Colonic mucosa (tissue), 4 donors: ENCODE measurements around the gene OR10G6. TPM values are rescaled to one million over a fixed set of nuclear protein-coding genes. Genes with fewer than 3 reads are reported as not detected.

ENCODE experiments used
- DNase-seq: peaks from one replicate; pipeline ENCODE4 v3.0.0-alpha.2; 2020
- H3K27ac ChIP-seq: fragments of 200-600 bp; one replicate; pipeline ENCODE4 v1.8.0; 2021
- H3K27me3 ChIP-seq: fragments of 200-600 bp; one replicate; pipeline ENCODE4 v1.8.0; 2021
- H3K36me3 ChIP-seq: fragments of 200-600 bp; one replicate; pipeline ENCODE4 v1.8.0; 2021
- H3K4me1 ChIP-seq: fragments of 200-600 bp; one replicate; pipeline ENCODE4 v1.8.0; 2021; ENCODE audit warnings: mild to moderate bottlenecking
- H3K4me3 ChIP-seq: fragments of 200-600 bp; one replicate; pipeline ENCODE4 v1.8.0; 2021
- H3K9ac ChIP-seq, 2 donors: one replicate each; pipeline ENCODE4 v1.7.0; 2013; ENCODE audit warnings: control low read depth in 2 of 2, low read depth in 2 of 2, low read length in 2 of 2
- H3K9me3 ChIP-seq: fragments of 200-600 bp; one replicate; pipeline ENCODE4 v1.8.0; 2021
- intact Hi-C: fragments of 100-400 bp; cut with DNase I; formaldehyde crosslinking; loops from one replicate; pipeline ENCODE4 v1.14.1; 2022
- total RNA-seq, 2 donors: library from RNA; stranded (reverse); fragmentation: NEBNext Ultra II Directional in 1 of 2; extraction: Animal tissue kit (Norgen Biotek cat#: 25700) in 1 of 2; gene quantifications; one replicate each; pipeline ENCODE4 v1.2.1, GENCODE V29; 2021
- TF ChIP-seq, protein P1 (sequence below): fragments of 200-600 bp; IDR thresholded peaks from one replicate; pipeline ENCODE4 v1.8.0; 2022; ENCODE audit warnings: antibody characterized with exemption, mild to moderate bottlenecking
- donor health status: healthy.
- donor health status: DM: no; HTN: no; CAD: no.
- donor health status: DM: no; HTN: no; CAD: no.

The OR10G6 gene, protein sequence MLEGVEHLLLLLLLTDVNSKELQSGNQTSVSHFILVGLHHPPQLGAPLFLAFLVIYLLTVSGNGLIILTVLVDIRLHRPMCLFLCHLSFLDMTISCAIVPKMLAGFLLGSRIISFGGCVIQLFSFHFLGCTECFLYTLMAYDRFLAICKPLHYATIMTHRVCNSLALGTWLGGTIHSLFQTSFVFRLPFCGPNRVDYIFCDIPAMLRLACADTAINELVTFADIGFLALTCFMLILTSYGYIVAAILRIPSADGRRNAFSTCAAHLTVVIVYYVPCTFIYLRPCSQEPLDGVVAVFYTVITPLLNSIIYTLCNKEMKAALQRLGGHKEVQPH
- not detected for total RNA-seq

DNA sequence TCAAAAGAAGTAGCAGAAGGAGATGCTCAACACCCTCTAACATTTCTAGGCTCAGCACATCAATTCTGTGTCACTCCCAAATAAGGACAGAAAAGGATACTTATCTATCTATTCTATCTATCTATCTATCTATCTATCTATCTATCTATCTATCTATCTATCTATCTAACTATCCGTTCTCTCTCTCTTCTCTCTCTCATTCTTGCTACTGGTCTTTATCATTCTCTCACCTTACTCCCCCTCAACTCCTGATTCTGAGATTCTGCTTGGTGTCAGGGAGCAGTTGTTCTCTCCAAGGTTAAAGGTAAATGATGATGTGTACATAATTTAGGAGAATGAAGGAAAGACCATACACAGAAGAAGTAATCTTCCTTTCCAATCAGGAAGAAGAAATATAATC, at the start of gene OR10G6:
Gene OR10G6 (minus strand): TSS at position 43 of the 400 bp plus-strand sequence. CDS start 0 bp downstream, at position 43.
- no peak within 1 kb of the TSS for H3K4me3 ChIP-seq
- TF ChIP-seq, protein P1, sequence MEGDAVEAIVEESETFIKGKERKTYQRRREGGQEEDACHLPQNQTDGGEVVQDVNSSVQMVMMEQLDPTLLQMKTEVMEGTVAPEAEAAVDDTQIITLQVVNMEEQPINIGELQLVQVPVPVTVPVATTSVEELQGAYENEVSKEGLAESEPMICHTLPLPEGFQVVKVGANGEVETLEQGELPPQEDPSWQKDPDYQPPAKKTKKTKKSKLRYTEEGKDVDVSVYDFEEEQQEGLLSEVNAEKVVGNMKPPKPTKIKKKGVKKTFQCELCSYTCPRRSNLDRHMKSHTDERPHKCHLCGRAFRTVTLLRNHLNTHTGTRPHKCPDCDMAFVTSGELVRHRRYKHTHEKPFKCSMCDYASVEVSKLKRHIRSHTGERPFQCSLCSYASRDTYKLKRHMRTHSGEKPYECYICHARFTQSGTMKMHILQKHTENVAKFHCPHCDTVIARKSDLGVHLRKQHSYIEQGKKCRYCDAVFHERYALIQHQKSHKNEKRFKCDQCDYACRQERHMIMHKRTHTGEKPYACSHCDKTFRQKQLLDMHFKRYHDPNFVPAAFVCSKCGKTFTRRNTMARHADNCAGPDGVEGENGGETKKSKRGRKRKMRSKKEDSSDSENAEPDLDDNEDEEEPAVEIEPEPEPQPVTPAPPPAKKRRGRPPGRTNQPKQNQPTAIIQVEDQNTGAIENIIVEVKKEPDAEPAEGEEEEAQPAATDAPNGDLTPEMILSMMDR, result no peak
- H3K36me3 ChIP-seq, result no peaks in the 10 kb centered on the region
- intact Hi-C loops, result no loop called here
- no peaks in the 10 kb centered on the region for H3K4me1 ChIP-seq
- no peak within 1 kb of the TSS for H3K9ac ChIP-seq
- no peak for DNase-seq
- H3K9me3 ChIP-seq, result no peaks in the 10 kb centered on the region
- H3K27me3 ChIP-seq, result no peaks in the 10 kb centered on the region
- H3K27ac ChIP-seq, result no peak within 1 kb of the TSS

DNA sequence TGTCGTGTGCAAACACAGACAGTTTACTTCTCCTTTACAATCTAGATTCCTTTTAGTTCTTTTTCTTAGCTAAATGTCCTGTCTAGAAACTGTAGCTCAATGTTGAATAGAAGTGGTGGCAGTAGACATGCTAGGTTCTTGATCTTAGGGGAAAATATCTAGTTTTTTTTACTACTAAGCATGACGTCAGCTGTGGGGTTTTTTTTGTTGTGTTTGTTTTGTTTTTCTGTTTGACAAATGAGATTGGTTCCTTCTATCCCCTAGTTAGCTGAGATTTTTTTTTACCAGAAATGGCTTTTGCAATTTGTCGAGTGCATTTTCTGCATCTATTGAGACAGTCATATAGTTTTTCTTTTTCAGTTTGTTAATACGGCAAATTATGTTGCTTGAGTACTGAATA, 48.5 kb upstream of the OR10G6 start:
- no peaks in the 10 kb centered on the region for H3K27me3 ChIP-seq
- no peak overlapping the region for H3K4me3 ChIP-seq
- TF ChIP-seq, protein P1, result no peak
- intact Hi-C loops, result no loop called here
- H3K9me3 ChIP-seq, result no peaks in the 10 kb centered on the region
- H3K9ac ChIP-seq, result no peak overlapping the region
- no peak overlapping the region for H3K27ac ChIP-seq
- no peaks in the 10 kb centered on the region for H3K4me1 ChIP-seq
- no peak for DNase-seq
- no peaks in the 10 kb centered on the region for H3K36me3 ChIP-seq

DNA sequence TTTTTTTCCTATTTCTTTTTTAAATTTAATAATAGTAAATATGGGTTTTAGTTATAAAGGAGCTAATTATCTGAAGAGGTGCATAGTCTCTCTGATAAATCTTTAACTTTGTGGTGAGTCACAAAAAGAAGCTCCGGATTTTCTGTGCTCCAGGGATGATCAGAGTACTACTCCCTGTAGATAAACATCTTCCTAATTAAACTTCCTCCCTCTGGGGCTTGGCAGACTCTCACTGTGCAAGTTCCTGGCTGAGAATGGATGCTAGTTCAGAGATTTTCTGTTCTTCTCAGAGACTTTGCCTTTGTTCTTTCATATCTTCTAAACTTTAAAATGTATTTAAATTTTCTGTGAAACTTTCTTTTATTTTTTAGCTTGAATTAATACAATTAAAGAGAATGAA, 46.3 kb upstream of the OR10G6 start, which contains the start of gene OR10G7:
Gene OR10G7 (minus strand): TSS at position 72 of the 400 bp plus-strand sequence. CDS start 2,324 bp downstream, outside the sequence.
- H3K27me3 ChIP-seq, result no peaks in the 10 kb centered on the region
- no peaks in the 10 kb centered on the region for H3K36me3 ChIP-seq
- H3K9me3 ChIP-seq, result no peaks in the 10 kb centered on the region
- no peak within 1 kb of the TSS for H3K27ac ChIP-seq
- intact Hi-C loops, result no loop called here
- TF ChIP-seq, protein P1, result no peak
- H3K4me3 ChIP-seq, result no peak within 1 kb of the TSS
- no peak within 1 kb of the TSS for H3K9ac ChIP-seq
- DNase-seq, result no peak
- H3K4me1 ChIP-seq, result no peaks in the 10 kb centered on the region

DNA sequence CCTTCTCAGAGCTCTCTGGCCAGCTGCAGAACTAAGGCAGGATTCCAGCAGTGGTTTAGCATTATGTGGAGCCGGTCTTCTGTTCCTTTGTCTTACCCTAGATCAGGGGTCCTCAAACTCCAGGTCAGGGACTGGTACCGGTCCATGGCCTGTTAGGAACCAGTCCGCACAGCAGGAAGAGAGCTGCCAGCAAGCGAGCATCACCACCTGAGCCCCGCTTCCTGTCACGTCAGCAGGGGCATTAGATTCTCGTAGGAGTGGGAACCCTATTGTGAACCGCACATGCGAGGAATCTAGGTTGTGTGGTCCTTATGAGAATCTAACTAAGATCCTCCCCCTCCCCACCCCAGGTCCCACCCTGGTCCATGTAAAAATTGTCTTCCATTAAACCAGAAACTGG, 44.6 kb upstream of the OR10G6 start:
- Histone ChIP-seq H3K9ac (no peak overlapping the region), H3K9me3 (no peaks in the 10 kb centered on the region), H3K4me1 (no peaks in the 10 kb centered on the region), H3K36me3 (no peaks in the 10 kb centered on the region), H3K27ac (no peak overlapping the region), H3K27me3 (no peaks in the 10 kb centered on the region), H3K4me3 (no peak overlapping the region)
- intact Hi-C loops, result no loop called here
- no peak for DNase-seq
- TF ChIP-seq, protein P1, result no peak

DNA sequence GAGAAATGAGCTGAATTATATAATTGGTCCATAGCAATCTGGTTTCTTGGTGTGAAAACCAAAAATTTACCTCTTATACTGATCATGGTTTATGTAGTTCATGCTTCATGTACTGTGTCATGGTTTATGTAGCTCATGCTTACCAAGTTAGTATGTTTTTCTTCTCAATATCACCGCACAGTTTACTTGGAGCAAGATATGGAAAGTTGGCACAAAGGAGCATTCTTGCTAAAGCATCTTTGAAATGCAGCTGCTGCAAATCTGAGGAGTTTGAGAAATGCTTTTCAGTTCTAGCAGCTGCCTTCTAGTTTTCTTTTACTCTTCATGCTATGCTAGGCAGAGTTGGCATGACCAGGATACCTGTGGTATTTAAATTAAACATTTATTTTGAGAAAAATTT, 41.7 kb upstream of the OR10G6 start:
- no peak for DNase-seq
- TF ChIP-seq, protein P1, result no peak
- H3K36me3 ChIP-seq, result no peaks in the 10 kb centered on the region

More for the DNA sequence above, 41.7 kb upstream of the OR10G6 start:
- no peak overlapping the region for H3K9ac ChIP-seq
- intact Hi-C loops, result no loop called here
- no peaks in the 10 kb centered on the region for H3K27me3 ChIP-seq
- H3K4me3 ChIP-seq, result no peak overlapping the region
- H3K27ac ChIP-seq, result no peak overlapping the region
- no peaks in the 10 kb centered on the region for H3K4me1 ChIP-seq
- no peaks in the 10 kb centered on the region for H3K9me3 ChIP-seq
